ENCODE results near the gene CAAP1. TPM values are rescaled to one million over a fixed set of nuclear protein-coding genes. Genes with fewer than 3 reads are reported as not detected.

Gene CAAP1
- total and polyA plus RNA-seq, 10 of the 15 experiments (the other 5 are each of a cell fraction or from before 2014, with no cell fraction given), result 11.0 to 27.5 (median 20.5) TPM

Small RNA genes within 50 kb of the gene (small RNA-seq; reads per million reads assigned to genes)
- gene RF00322, result not detected
- gene RN7SL100P, result not detected

Other genes with a start within 250 kb of the CAAP1 start
- gene PLAA, start 54.4 kb upstream of the CAAP1 start, total RNA-seq (2014; rRNA removed), result 36.3 and 36.6 TPM in 2 replicates
- 32.9 and 34.2 TPM in 2 replicates for gene PLAA, start 54.4 kb upstream of the CAAP1 start, total RNA-seq (2014; rRNA removed; fragmentation: Illumina TruSeq; extraction: Trizol)
- gene PLAA, start 54.4 kb upstream of the CAAP1 start, total RNA-seq (2021), result 32.7 and 35.3 TPM in 2 replicates
- 18.4 and 22.7 TPM in 2 replicates for gene PLAA, start 54.4 kb upstream of the CAAP1 start, polyA plus RNA-seq (2011; rRNA removed)
- 41.2 and 59.9 TPM in 2 replicates for gene PLAA, start 54.4 kb upstream of the CAAP1 start, polyA plus RNA-seq (2014; fragmentation: Illumina TruSeq; extraction: Trizol)
- 10 to 100 TPM in 1 of 2 experiments, 1 to 10 TPM in 1; 5.6 to 10.4 TPM for gene PLAA, start 54.4 kb upstream of the CAAP1 start, polyA plus RNA-seq (2014; fragmentation: Nextera tagmentation; extraction: Ambion mirVana)
- gene PLAA, start 54.4 kb upstream of the CAAP1 start, polyA plus RNA-seq (2014; rRNA removed), result 29.1 and 29.7 TPM in 2 replicates
- gene PLAA, start 54.4 kb upstream of the CAAP1 start, polyA plus RNA-seq (2016; fragmentation: Nextera tagmentation; extraction: Ambion mirVana), result 10 to 100 TPM; 41.6 to 42.4 TPM
- gene IFT74, start 63.6 kb upstream of the CAAP1 start, total RNA-seq (2014; rRNA removed), result 9.8 and 13.7 TPM in 2 replicates
- 15.4 and 17.3 TPM in 2 replicates for gene IFT74, start 63.6 kb upstream of the CAAP1 start, total RNA-seq (2014; rRNA removed; fragmentation: Illumina TruSeq; extraction: Trizol)
- 7.6 and 8.2 TPM in 2 replicates for gene IFT74, start 63.6 kb upstream of the CAAP1 start, total RNA-seq (2021)
- 11.0 and 20.4 TPM in 2 replicates for gene IFT74, start 63.6 kb upstream of the CAAP1 start, polyA plus RNA-seq (2011; rRNA removed)
- 14.2 and 22.0 TPM in 2 replicates for gene IFT74, start 63.6 kb upstream of the CAAP1 start, polyA plus RNA-seq (2014; fragmentation: Illumina TruSeq; extraction: Trizol)
- gene IFT74, start 63.6 kb upstream of the CAAP1 start, polyA plus RNA-seq (2014; fragmentation: Nextera tagmentation; extraction: Ambion mirVana), result 1 to 10 TPM; 7.9 to 9.4 TPM
- gene IFT74, start 63.6 kb upstream of the CAAP1 start, polyA plus RNA-seq (2014; rRNA removed), result 6.8 and 7.7 TPM in 2 replicates
- 10 to 100 TPM; 14.2 to 14.6 TPM for gene IFT74, start 63.6 kb upstream of the CAAP1 start, polyA plus RNA-seq (2016; fragmentation: Nextera tagmentation; extraction: Ambion mirVana)
- not detected in 2 replicates for gene LRRC19, start 112.9 kb upstream of the CAAP1 start, total RNA-seq (2014; rRNA removed)
- gene LRRC19, start 112.9 kb upstream of the CAAP1 start, total RNA-seq (2014; rRNA removed; fragmentation: Illumina TruSeq; extraction: Trizol), result not detected in 2 replicates
- gene LRRC19, start 112.9 kb upstream of the CAAP1 start, total RNA-seq (2021), result not detected in 2 replicates
- not detected in 2 replicates for gene LRRC19, start 112.9 kb upstream of the CAAP1 start, polyA plus RNA-seq (2011; rRNA removed)
- not detected in 2 replicates for gene LRRC19, start 112.9 kb upstream of the CAAP1 start, polyA plus RNA-seq (2014; fragmentation: Illumina TruSeq; extraction: Trizol)
- under 1 TPM; 0.02 to 0.06 TPM for gene LRRC19, start 112.9 kb upstream of the CAAP1 start, polyA plus RNA-seq (2014; fragmentation: Nextera tagmentation; extraction: Ambion mirVana)
- not detected in 2 replicates for gene LRRC19, start 112.9 kb upstream of the CAAP1 start, polyA plus RNA-seq (2014; rRNA removed)
- under 1 TPM; 0.09 to 0.20 TPM for gene LRRC19, start 112.9 kb upstream of the CAAP1 start, polyA plus RNA-seq (2016; fragmentation: Nextera tagmentation; extraction: Ambion mirVana)
- not detected in 2 replicates for gene TEK, start 216.4 kb upstream of the CAAP1 start, total RNA-seq (2014; rRNA removed)
- gene TEK, start 216.4 kb upstream of the CAAP1 start, total RNA-seq (2014; rRNA removed; fragmentation: Illumina TruSeq; extraction: Trizol), result not detected in 2 replicates
- 0.08 TPM in 1 of 2 replicates, not detected in the other for gene TEK, start 216.4 kb upstream of the CAAP1 start, total RNA-seq (2021)
- gene TEK, start 216.4 kb upstream of the CAAP1 start, polyA plus RNA-seq (2011; rRNA removed), result not detected in 2 replicates
- gene TEK, start 216.4 kb upstream of the CAAP1 start, polyA plus RNA-seq (2014; fragmentation: Illumina TruSeq; extraction: Trizol), result not detected in 2 replicates
- not detected for gene TEK, start 216.4 kb upstream of the CAAP1 start, polyA plus RNA-seq (2014; fragmentation: Nextera tagmentation; extraction: Ambion mirVana)
- gene TEK, start 216.4 kb upstream of the CAAP1 start, polyA plus RNA-seq (2014; rRNA removed), result not detected in 2 replicates
- gene TEK, start 216.4 kb upstream of the CAAP1 start, polyA plus RNA-seq (2016; fragmentation: Nextera tagmentation; extraction: Ambion mirVana), result not detected